ENCODE measurements around the gene PTPRE. TPM values are rescaled to one million over a fixed set of nuclear protein-coding genes. Genes with fewer than 3 reads are reported as not detected.

PTPRE gene
- total RNA-seq, 6 experiments from 2014 or later, result 2.3 to 9.2 (median 2.7) TPM

DNA sequence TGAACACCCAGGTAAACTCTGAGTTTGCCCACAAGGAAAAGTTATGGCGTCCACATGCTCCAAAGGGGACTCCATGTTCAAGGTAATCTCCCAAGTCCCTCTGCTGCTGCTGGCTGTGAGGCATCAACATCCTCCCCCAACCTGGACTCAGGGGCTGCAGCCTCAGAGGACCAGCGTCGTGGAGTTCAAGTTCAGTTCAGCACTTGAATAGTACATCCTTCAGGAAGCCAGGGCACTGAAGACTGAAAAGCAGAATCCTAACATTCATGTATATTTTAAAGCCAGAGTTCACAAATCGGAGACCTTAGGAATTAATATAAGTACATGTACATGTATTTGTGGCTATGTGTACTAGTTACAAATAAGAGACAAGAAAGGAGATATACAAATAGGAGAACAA, 90.4 kb downstream of the PTPRE start:
- intact Hi-C loops (cut with DNase I), result no loop called here
- Histone ChIP-seq H3K4me1 (no peaks in the 10 kb centered on the region), H3K36me3 (no peaks in the 10 kb centered on the region), H3K4me3 (no peak overlapping the region), H3K9me3 (no peaks in the 10 kb centered on the region), H3K27me3 (no peaks in the 10 kb centered on the region), H3K27ac (no peak overlapping the region)
- no peak for DNase-seq
- ATAC-seq, result peak in 1 of 4 donors; percentile 26
- WGBS (ENCODE audit: insufficient coverage, low coverage, low lambda C conversion rate, missing lambda C conversion rate), result 37% methylated on average over 4 of the region's 4 CpGs
- TF ChIP-seq, protein P1, sequence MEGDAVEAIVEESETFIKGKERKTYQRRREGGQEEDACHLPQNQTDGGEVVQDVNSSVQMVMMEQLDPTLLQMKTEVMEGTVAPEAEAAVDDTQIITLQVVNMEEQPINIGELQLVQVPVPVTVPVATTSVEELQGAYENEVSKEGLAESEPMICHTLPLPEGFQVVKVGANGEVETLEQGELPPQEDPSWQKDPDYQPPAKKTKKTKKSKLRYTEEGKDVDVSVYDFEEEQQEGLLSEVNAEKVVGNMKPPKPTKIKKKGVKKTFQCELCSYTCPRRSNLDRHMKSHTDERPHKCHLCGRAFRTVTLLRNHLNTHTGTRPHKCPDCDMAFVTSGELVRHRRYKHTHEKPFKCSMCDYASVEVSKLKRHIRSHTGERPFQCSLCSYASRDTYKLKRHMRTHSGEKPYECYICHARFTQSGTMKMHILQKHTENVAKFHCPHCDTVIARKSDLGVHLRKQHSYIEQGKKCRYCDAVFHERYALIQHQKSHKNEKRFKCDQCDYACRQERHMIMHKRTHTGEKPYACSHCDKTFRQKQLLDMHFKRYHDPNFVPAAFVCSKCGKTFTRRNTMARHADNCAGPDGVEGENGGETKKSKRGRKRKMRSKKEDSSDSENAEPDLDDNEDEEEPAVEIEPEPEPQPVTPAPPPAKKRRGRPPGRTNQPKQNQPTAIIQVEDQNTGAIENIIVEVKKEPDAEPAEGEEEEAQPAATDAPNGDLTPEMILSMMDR (IDR thresholded peaks at IDR 0.05), result no peak
- no peak for TF ChIP-seq POLR2A (IDR thresholded peaks at IDR 0.05)

DNA sequence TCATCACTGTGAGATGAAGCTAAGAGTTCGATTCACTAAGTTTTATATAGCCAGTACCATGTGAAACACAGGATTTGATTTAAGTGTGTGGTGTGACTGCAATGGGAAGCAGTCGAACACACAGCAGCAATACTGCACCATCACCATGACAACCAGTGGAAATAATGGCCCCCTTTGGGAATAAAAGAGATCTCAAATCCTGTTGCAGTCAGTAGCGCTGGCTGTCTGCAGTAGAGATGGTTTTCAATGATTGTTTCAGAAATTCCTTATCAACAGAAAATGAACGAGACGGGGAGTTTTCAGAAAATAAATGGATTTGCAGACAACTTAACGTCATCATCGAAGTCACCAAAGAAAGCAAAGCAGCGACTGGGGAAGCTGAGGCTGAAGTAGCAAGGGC, 91.0 kb downstream of the PTPRE start:
- TF ChIP-seq, protein P1 (IDR thresholded peaks at IDR 0.05), result no peak
- TF ChIP-seq POLR2A (IDR thresholded peaks at IDR 0.05), result no peak
- Histone ChIP-seq H3K9me3 (no peaks in the 10 kb centered on the region), H3K4me1 (no peaks in the 10 kb centered on the region), H3K27ac (no peak overlapping the region), H3K4me3 (no peak overlapping the region), H3K36me3 (no peaks in the 10 kb centered on the region), H3K27me3 (no peaks in the 10 kb centered on the region)
- DNase-seq (no peak), ATAC-seq (no peak)
- intact Hi-C loops (cut with DNase I), result no loop called here
- WGBS (ENCODE audit: insufficient coverage, low coverage, low lambda C conversion rate, missing lambda C conversion rate), result 37% methylated on average over 3 of the region's 8 CpGs

DNA sequence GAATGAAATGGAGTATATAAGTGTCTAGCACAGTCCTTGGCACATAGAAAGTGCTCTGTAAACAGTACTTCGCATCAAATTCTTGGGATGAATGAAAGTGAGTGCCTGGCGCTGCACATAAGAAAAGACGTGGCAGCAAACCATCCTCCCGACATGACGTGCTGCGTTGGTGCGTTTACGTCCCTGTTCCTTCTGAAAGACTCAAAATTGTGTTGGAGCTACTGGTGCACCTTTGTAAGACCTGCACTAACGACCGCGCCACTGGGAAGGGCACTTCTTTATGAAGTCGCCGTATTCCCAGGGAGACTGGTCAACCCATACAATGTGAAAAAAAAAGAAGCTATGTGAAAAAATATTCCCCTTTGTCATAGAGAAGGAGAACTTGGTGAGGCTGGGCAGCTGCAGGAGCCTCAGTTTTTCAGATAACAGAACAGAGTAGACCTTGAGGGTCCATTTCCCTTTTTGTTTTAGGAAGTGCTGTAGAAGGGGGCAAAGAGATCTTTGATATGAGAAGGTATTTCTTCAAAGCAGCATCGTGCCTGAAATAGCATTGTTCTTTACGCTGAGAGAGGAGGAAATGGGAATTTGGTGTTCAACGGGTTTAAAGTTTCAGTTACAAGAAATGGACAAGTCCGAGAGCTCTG, 91.7 kb downstream of the PTPRE start:
- 60% methylated on average over 17 of the region's 17 CpGs for WGBS (ENCODE audit: insufficient coverage, low coverage, low lambda C conversion rate, missing lambda C conversion rate)

DNA sequence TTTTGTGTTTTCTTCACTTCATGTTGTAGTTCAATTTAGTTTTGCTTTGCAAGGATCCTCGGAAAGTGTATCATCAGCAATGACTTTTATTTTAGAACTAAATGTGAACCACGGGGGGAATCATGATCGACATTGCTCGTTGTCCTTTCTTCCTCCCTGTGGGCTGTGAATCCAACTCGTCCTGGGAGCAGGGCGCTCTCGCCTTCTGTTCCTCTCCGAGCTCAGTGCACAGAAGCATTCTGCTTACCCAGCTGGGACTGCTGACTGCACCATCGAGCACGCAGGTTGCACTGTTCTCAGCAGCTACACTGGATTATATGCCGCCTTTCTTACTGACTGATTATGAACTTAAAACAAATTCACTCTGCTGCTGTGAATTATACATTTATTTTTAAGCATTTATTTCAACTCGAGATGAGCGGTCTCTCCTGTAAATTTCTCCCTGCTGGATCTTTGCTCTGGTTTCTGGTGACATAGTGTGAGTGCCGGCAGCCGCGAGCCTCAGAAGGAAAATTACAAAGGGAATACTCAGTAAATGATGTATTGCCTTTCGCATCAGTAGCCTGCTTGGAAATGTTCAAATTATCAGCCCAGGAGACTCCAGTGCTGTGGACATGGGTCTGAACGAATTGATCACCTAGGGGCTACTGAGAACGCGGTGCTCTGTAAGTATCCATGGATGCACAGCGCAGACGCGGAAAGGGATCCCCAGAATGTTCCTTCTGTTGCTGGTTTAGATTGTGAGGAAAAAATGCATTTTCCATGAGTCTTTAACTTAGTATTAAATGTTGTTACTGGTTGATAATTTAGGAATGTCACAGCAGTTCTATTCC, 92.6 kb downstream of the PTPRE start:
- 53% methylated on average over 20 of the region's 23 CpGs for WGBS (ENCODE audit: insufficient coverage, low coverage, low lambda C conversion rate, missing lambda C conversion rate)
- H3K9me3 ChIP-seq, result no peaks in the 10 kb centered on the region
- DNase-seq, result peak in 1 of 3 donors; percentile 32
- no peaks in the 10 kb centered on the region for H3K4me1 ChIP-seq
- intact Hi-C loops (cut with DNase I), result loop anchor here in 1 of 2 donors (10.0 kb wide), 1 partner anchor 125 kb away; no protein-coding TSS in a partner anchor
- no peak overlapping the region for H3K4me3 ChIP-seq
- H3K27ac ChIP-seq, result no peak overlapping the region
- TF ChIP-seq, protein P1 (IDR thresholded peaks at IDR 0.05), result no peak
- no peak for TF ChIP-seq POLR2A (IDR thresholded peaks at IDR 0.05)
- ATAC-seq, result no peak
- H3K36me3 ChIP-seq, result no peaks in the 10 kb centered on the region
- no peaks in the 10 kb centered on the region for H3K27me3 ChIP-seq

More for the DNA sequence above, 91.7 kb downstream of the PTPRE start:
- intact Hi-C loops (cut with DNase I), result no loop called here
- Histone ChIP-seq H3K27ac (no peak overlapping the region), H3K36me3 (no peaks in the 10 kb centered on the region), H3K4me1 (no peaks in the 10 kb centered on the region), H3K9me3 (no peaks in the 10 kb centered on the region), H3K27me3 (no peaks in the 10 kb centered on the region), H3K4me3 (no peak overlapping the region)
- ATAC-seq, result no peak
- no peak for DNase-seq
- TF ChIP-seq, protein P1 (IDR thresholded peaks at IDR 0.05), result no peak
- no peak for TF ChIP-seq POLR2A (IDR thresholded peaks at IDR 0.05)

Data from right lobe of liver (tissue), 6 donors.